HepG2 (cell line): ENCODE measurements around the gene EPO. TPM values are rescaled to one million over a fixed set of nuclear protein-coding genes. Genes with fewer than 3 reads are reported as not detected.
A peak's percentile ranks its signal among the peaks of the same experiment; 100 is the strongest.

Source experiments
- ARID2 ChIP-seq: sonication (generic); formaldehyde crosslinking; IDR thresholded peaks from 2 replicates; pipeline ENCODE4 v1.8.1; 2022; ENCODE audit warnings: mild to moderate bottlenecking, missing genetic modification reagents, borderline replicate concordance
- ASH2L ChIP-seq: fragments of 300-600, 200-600 bp; sonication (generic); IDR thresholded peaks from 2 replicates; pipeline ENCODE4 v1.7.0; 2017; ENCODE audit warnings: low read depth, mild to moderate bottlenecking, moderate library complexity, mixed read lengths, low read length; ENCODE audit not compliant: insufficient read length
- DPF2 ChIP-seq: sonication (generic); formaldehyde crosslinking; IDR thresholded peaks from 2 replicates; pipeline ENCODE4 v1.4.0; 2020; ENCODE audit warnings: mild to moderate bottlenecking, low read depth, missing genetic modification reagents, borderline replicate concordance
- EP300 ChIP-seq, 3 experiments: sonication (generic) in 1 of 3; formaldehyde crosslinking in 1 of 3; IDR thresholded peaks; 2 replicates each; pipeline versions ENCODE4 v1.5.1 to v1.6.1; 2011 to 2020; ENCODE audit warnings: low read depth in 2 of 3, low read length in 2 of 3, borderline replicate concordance in 1 of 3, improper control_type of control experiment in 1 of 3, mild to moderate bottlenecking in 1 of 3, missing genetic modification reagents in 1 of 3, moderate library complexity in 1 of 3
- FOXK2 ChIP-seq: fragments of 450-650 bp; IDR thresholded peaks from 2 replicates; pipeline ENCODE4 v1.6.1; 2016
- JARID2 ChIP-seq: sonication (generic); formaldehyde crosslinking; IDR thresholded peaks from 2 replicates; pipeline ENCODE4 v1.8.1; 2023; ENCODE audit warnings: missing genetic modification reagents, inconsistent platforms; ENCODE audit not compliant: insufficient replicate concordance
- KDM5B ChIP-seq: sonication (generic); formaldehyde crosslinking; IDR thresholded peaks from 2 replicates; pipeline ENCODE4 v1.4.0; 2020; ENCODE audit warnings: missing genetic modification reagents, mild to moderate bottlenecking, borderline replicate concordance
- KDM6A ChIP-seq: IDR thresholded peaks from 2 replicates; pipeline ENCODE4 v1.6.1; 2016; ENCODE audit warnings: low read depth
- LBX2 ChIP-seq: sonication (generic); formaldehyde crosslinking; IDR thresholded peaks from 2 replicates; pipeline ENCODE4 v1.5.0; 2020; ENCODE audit warnings: missing genetic modification reagents, mild to moderate bottlenecking, borderline replicate concordance
- MAX ChIP-seq: IDR thresholded peaks from 2 replicates; pipeline ENCODE4 v1.6.1; 2012; ENCODE audit warnings: inconsistent platforms
- MED8 ChIP-seq: sonication (generic); formaldehyde crosslinking; IDR thresholded peaks from 2 replicates; pipeline ENCODE4 v1.8.1; 2023; ENCODE audit warnings: mild to moderate bottlenecking, missing genetic modification reagents; ENCODE audit not compliant: insufficient replicate concordance
- MYNN ChIP-seq: sonication (generic); formaldehyde crosslinking; IDR thresholded peaks from 2 replicates; pipeline ENCODE4 v1.4.0; 2020; ENCODE audit warnings: mild to moderate bottlenecking, low read depth, missing genetic modification reagents
- NCOA1 ChIP-seq: sonication (generic); formaldehyde crosslinking; IDR thresholded peaks from 2 replicates; pipeline ENCODE4 v1.9.0; 2021; ENCODE audit warnings: missing genetic modification reagents
- ONECUT2 ChIP-seq: sonication (generic); formaldehyde crosslinking; IDR thresholded peaks from 2 replicates; pipeline ENCODE4 v1.4.0; 2020; ENCODE audit warnings: missing genetic modification reagents
- PTBP1 ChIP-seq: fragments of 200-400 bp; formaldehyde crosslinking; IDR thresholded peaks from 2 replicates; pipeline ENCODE4 v1.6.1; 2018; ENCODE audit warnings: low read length, low read depth; ENCODE audit not compliant: poor library complexity, severe bottlenecking
- RFXAP ChIP-seq: sonication (generic); formaldehyde crosslinking; IDR thresholded peaks from 2 replicates; pipeline ENCODE4 v1.4.0; 2020; ENCODE audit warnings: missing genetic modification reagents, borderline replicate concordance
- TCF7L2 ChIP-seq: IDR thresholded peaks from 2 replicates; pipeline ENCODE4 v1.6.1; 2011; ENCODE audit warnings: mild to moderate bottlenecking, low read depth, low read length, moderate library complexity
- TEAD2 ChIP-seq: sonication (generic); formaldehyde crosslinking; IDR thresholded peaks from 2 replicates; pipeline ENCODE4 v1.9.0; 2021; ENCODE audit warnings: missing genetic modification reagents
- ZNF563 ChIP-seq: sonication (generic); formaldehyde crosslinking; IDR thresholded peaks from 2 replicates; pipeline ENCODE4 v1.8.0; 2022; ENCODE audit warnings: mild to moderate bottlenecking, moderate library complexity, missing genetic modification reagents
- ZNF761 ChIP-seq: sonication (generic); formaldehyde crosslinking; conservative IDR thresholded peaks from 2 replicates; pipeline ENCODE4 v1.4.0; 2020; ENCODE audit warnings: mild to moderate bottlenecking, missing genetic modification reagents
- ZNF790 ChIP-seq: sonication (generic); formaldehyde crosslinking; IDR thresholded peaks from 2 replicates; pipeline ENCODE4 v1.8.0; 2022; ENCODE audit warnings: missing genetic modification reagents, mild to moderate bottlenecking, borderline replicate concordance
- polyA plus RNA-seq, 8 experiments: library from polyadenylated mRNA; depleted of rRNA in 3 of 8; stranded (reverse) in 7 of 8; unstranded in 1 of 8; fragments of >200 nt; fragmentation: Illumina TruSeq in 4 of 8; extraction: Trizol in 4 of 8; gene quantifications; 2 replicates each; pipeline versions ENCODE4 v1.2.1 to v1.2.3, GENCODE V29; 2011 to 2016; ENCODE audit warnings: low read depth in 4 of 8, missing spikeins in 1 of 8, mixed read lengths in 1 of 8; ENCODE audit not compliant: insufficient read depth in 1 of 8
- total RNA-seq, 5 experiments: library from RNA; depleted of rRNA; stranded (reverse); fragments of >200 nt; fragmentation: Illumina TruSeq; extraction: Trizol; gene quantifications; 2 replicates each; pipeline ENCODE4 v1.2.3, GENCODE V29; 2016; ENCODE audit warnings: low read depth in 1 of 5
- TF ChIP-seq, protein P1 (sequence below): fragments of 450-650 bp; IDR thresholded peaks from 2 replicates; pipeline ENCODE4 v1.6.1; 2017
- TF ChIP-seq, protein P2 (sequence below): sonication (generic); formaldehyde crosslinking; IDR thresholded peaks from 2 replicates; pipeline ENCODE4 v1.4.0; 2020; ENCODE audit warnings: missing genetic modification reagents, borderline replicate concordance
- TF ChIP-seq, protein P3 (sequence below): IDR thresholded peaks from 2 replicates; pipeline ENCODE4 v1.6.1; 2016; ENCODE audit warnings: mild to moderate bottlenecking, missing biosample characterization, missing genetic modification reagents

EPO gene
- total and polyA plus RNA-seq, 2 of the 13 experiments (the other 11 are each of a cell fraction or from before 2014, with no cell fraction given): 10.3 to 25.7 TPM

- peak; percentile 62 for TF ChIP-seq ASH2L
- TF ChIP-seq FOXK2: peak; percentile 99
- no peak for TF ChIP-seq TCF7L2
- peak; percentile 19; the same call in 1 of the 2 replicates for TF ChIP-seq ZNF563 (CRISPR knock-in tag)
- TF ChIP-seq, protein P1, sequence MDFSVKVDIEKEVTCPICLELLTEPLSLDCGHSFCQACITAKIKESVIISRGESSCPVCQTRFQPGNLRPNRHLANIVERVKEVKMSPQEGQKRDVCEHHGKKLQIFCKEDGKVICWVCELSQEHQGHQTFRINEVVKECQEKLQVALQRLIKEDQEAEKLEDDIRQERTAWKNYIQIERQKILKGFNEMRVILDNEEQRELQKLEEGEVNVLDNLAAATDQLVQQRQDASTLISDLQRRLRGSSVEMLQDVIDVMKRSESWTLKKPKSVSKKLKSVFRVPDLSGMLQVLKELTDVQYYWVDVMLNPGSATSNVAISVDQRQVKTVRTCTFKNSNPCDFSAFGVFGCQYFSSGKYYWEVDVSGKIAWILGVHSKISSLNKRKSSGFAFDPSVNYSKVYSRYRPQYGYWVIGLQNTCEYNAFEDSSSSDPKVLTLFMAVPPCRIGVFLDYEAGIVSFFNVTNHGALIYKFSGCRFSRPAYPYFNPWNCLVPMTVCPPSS: no peak
- no peak for TF ChIP-seq NCOA1 (CRISPR knock-in tag)
- TF ChIP-seq JARID2 (CRISPR knock-in tag): no peak
- TF ChIP-seq LBX2 (CRISPR knock-in tag): no peak
- TF ChIP-seq, protein P2, sequence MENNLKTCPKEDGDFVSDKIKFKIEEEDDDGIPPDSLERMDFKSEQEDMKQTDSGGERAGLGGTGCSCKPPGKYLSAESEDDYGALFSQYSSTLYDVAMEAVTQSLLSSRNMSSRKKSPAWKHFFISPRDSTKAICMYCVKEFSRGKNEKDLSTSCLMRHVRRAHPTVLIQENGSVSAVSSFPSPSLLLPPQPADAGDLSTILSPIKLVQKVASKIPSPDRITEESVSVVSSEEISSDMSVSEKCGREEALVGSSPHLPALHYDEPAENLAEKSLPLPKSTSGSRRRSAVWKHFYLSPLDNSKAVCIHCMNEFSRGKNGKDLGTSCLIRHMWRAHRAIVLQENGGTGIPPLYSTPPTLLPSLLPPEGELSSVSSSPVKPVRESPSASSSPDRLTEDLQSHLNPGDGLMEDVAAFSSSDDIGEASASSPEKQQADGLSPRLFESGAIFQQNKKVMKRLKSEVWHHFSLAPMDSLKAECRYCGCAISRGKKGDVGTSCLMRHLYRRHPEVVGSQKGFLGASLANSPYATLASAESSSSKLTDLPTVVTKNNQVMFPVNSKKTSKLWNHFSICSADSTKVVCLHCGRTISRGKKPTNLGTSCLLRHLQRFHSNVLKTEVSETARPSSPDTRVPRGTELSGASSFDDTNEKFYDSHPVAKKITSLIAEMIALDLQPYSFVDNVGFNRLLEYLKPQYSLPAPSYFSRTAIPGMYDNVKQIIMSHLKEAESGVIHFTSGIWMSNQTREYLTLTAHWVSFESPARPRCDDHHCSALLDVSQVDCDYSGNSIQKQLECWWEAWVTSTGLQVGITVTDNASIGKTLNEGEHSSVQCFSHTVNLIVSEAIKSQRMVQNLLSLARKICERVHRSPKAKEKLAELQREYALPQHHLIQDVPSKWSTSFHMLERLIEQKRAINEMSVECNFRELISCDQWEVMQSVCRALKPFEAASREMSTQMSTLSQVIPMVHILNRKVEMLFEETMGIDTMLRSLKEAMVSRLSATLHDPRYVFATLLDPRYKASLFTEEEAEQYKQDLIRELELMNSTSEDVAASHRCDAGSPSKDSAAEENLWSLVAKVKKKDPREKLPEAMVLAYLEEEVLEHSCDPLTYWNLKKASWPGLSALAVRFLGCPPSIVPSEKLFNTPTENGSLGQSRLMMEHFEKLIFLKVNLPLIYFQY (CRISPR knock-in tag): peak; percentile 81
- TF ChIP-seq ZNF761 (CRISPR knock-in tag): no peak
- TF ChIP-seq DPF2: no peak
- TF ChIP-seq MYNN: no peak; the same call in 1 of the 2 replicates
- TF ChIP-seq KDM5B (CRISPR knock-in tag): peak; percentile 58; the same call in 1 of the 2 replicates
- TF ChIP-seq ARID2: no peak
- TF ChIP-seq MED8 (CRISPR knock-in tag): no peak
- TF ChIP-seq, protein P3, sequence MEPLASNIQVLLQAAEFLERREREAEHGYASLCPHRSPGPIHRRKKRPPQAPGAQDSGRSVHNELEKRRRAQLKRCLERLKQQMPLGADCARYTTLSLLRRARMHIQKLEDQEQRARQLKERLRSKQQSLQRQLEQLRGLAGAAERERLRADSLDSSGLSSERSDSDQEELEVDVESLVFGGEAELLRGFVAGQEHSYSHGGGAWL (CRISPR knock-in tag): peak; percentile 58; the same call in 1 of the 2 replicates
- no peak for TF ChIP-seq ZNF790
- TF ChIP-seq TEAD2 (CRISPR knock-in tag): no peak
- no peak for TF ChIP-seq EP300 (IDR thresholded peaks at IDR 0.05; ENCODE audit: low read depth in 2 of 2, low read length in 2 of 2)
- TF ChIP-seq EP300 (CRISPR knock-in tag; IDR thresholded peaks at IDR 0.05; ENCODE audit: borderline replicate concordance): 0 out of 2 replicates have a peak, but pooled peaks have one; percentile 27
- no peak for TF ChIP-seq KDM6A (CRISPR knock-in tag)
- peak; percentile 27; the same call in 1 of the 2 replicates for TF ChIP-seq RFXAP (CRISPR knock-in tag)
- no peak for TF ChIP-seq ONECUT2 (CRISPR knock-in tag)
- peak; percentile 75 for TF ChIP-seq MAX
- no peak for TF ChIP-seq PTBP1
Observed at GRCh38 chr7:100673302-100673941, 46.8 kb upstream of the EPO start, which contains the start of gene GNB2 (continued).
